Liver (tissue), 9 donors: ENCODE measurements around the gene CHRM3. TPM values are rescaled to one million over a fixed set of nuclear protein-coding genes. Genes with fewer than 3 reads are reported as not detected.

Source experiments
- DNase-seq: peaks from one replicate; pipeline ENCODE4 v3.0.0-alpha.2; 2017; ENCODE audit warnings: low spot score
- H3K27ac ChIP-seq, 2 donors: one replicate each; pipeline ENCODE4 v1.7.0; 2013; ENCODE audit warnings: inconsistent platforms in 2 of 2, low read length in 2 of 2, control low read depth in 1 of 2, low read depth in 1 of 2, mild to moderate bottlenecking in 1 of 2
- H3K27me3 ChIP-seq, 4 donors: one replicate each; pipeline versions ENCODE4 v1.6.1 to v1.7.0; 2013; ENCODE audit warnings: low read length in 3 of 4, inconsistent platforms in 1 of 4, mild to moderate bottlenecking in 1 of 4, moderate library complexity in 1 of 4; ENCODE audit not compliant: control insufficient read depth in 4 of 4, insufficient read depth in 4 of 4
- H3K36me3 ChIP-seq, 4 donors: one replicate each; pipeline versions ENCODE4 v1.6.1 to v1.7.0; 2013; ENCODE audit warnings: low read length in 3 of 4, mild to moderate bottlenecking in 3 of 4, low read depth in 1 of 4, moderate library complexity in 1 of 4; ENCODE audit not compliant: control insufficient read depth in 4 of 4, insufficient read depth in 3 of 4
- H3K4me1 ChIP-seq, 4 donors: one replicate each; pipeline versions ENCODE4 v1.6.1 to v1.7.0; 2013; ENCODE audit warnings: low read length in 3 of 4, mild to moderate bottlenecking in 3 of 4, moderate library complexity in 1 of 4; ENCODE audit not compliant: control insufficient read depth in 4 of 4, insufficient read depth in 4 of 4
- H3K4me3 ChIP-seq, 3 donors: one replicate each; pipeline versions ENCODE4 v1.6.1 to v1.7.0; 2013; ENCODE audit warnings: low read length in 3 of 3, control low read depth in 1 of 3, low read depth in 1 of 3, mild to moderate bottlenecking in 1 of 3
- H3K9ac ChIP-seq, 2 donors: one replicate each; pipeline ENCODE4 v1.7.0; 2013; ENCODE audit warnings: low read length in 2 of 2, mild to moderate bottlenecking in 2 of 2, moderate library complexity in 2 of 2, control low read depth in 1 of 2, low read depth in 1 of 2
- H3K9me3 ChIP-seq, 4 donors: one replicate each; pipeline versions ENCODE4 v1.6.1 to v1.7.0; 2013; ENCODE audit warnings: low read length in 3 of 4; ENCODE audit not compliant: control insufficient read depth in 4 of 4
- EGR1 ChIP-seq, 2 donors: IDR thresholded peaks; 2 replicates each; pipeline ENCODE4 v1.6.1; 2016 to 2018; ENCODE audit warnings: antibody characterized with exemption in 2 of 2, low read depth in 2 of 2
- FOXA1 ChIP-seq: IDR thresholded peaks from 2 replicates; pipeline ENCODE4 v1.6.1; 2016; ENCODE audit warnings: antibody characterized with exemption
- FOXA2 ChIP-seq: IDR thresholded peaks from 2 replicates; pipeline ENCODE4 v1.6.1; 2016; ENCODE audit warnings: antibody characterized with exemption
- GABPA ChIP-seq, 2 donors: IDR thresholded peaks in 1 of 2; conservative IDR thresholded peaks in 1 of 2; 2 replicates each; pipeline ENCODE4 v1.6.1; 2016; ENCODE audit warnings: antibody characterized with exemption in 2 of 2, mild to moderate bottlenecking in 1 of 2, moderate library complexity in 1 of 2
- HNF4A ChIP-seq, 2 donors: conservative IDR thresholded peaks; 2 replicates each; pipeline ENCODE4 v1.6.1; 2016; ENCODE audit warnings: antibody characterized with exemption in 2 of 2, mild to moderate bottlenecking in 2 of 2
- HNF4G ChIP-seq: IDR thresholded peaks from 2 replicates; pipeline ENCODE4 v1.6.1; 2016; ENCODE audit warnings: antibody characterized with exemption
- JUND ChIP-seq, 2 donors: IDR thresholded peaks; 2 replicates each; pipeline ENCODE4 v1.6.1; 2016; ENCODE audit warnings: antibody characterized with exemption in 2 of 2
- NR2F2 ChIP-seq: IDR thresholded peaks from 2 replicates; pipeline ENCODE4 v1.6.1; 2016; ENCODE audit warnings: antibody characterized with exemption
- RAD21 ChIP-seq, 2 donors: IDR thresholded peaks; 2 replicates each; pipeline ENCODE4 v1.6.1; 2016; ENCODE audit warnings: antibody characterized with exemption in 2 of 2, mild to moderate bottlenecking in 2 of 2
- RXRA ChIP-seq, 2 donors: IDR thresholded peaks; 2 replicates each; pipeline ENCODE4 v1.6.1; 2017 to 2018; ENCODE audit warnings: antibody characterized with exemption in 2 of 2, mild to moderate bottlenecking in 1 of 2
- SP1 ChIP-seq: IDR thresholded peaks from 2 replicates; pipeline ENCODE4 v1.6.1; 2018; ENCODE audit warnings: antibody characterized with exemption, mild to moderate bottlenecking
- TAF1 ChIP-seq: conservative IDR thresholded peaks from 2 replicates; pipeline ENCODE4 v1.6.1; 2016; ENCODE audit warnings: antibody characterized with exemption, mild to moderate bottlenecking
- YY1 ChIP-seq: IDR thresholded peaks from 2 replicates; pipeline ENCODE4 v1.6.1; 2016; ENCODE audit warnings: antibody characterized with exemption, mild to moderate bottlenecking
- WGBS: extraction: QIAGEN DNeasy Blood & Tissue Kit; methylation state at CpG from one replicate; pipeline ENCODE4 v1.1.7; 2013; 5-methylcytosine and 5-hydroxymethylcytosine counted together
- polyA plus RNA-seq, 2 donors: library from polyadenylated mRNA; stranded (reverse) in 1 of 2; unstranded in 1 of 2; fragments of 200-250 nt in 1 of 2; fragments of >200 nt in 1 of 2; fragmentation: Nextera tagmentation in 1 of 2; extraction: Ambion mirVana in 1 of 2; gene quantifications; one replicate each; pipeline versions ENCODE4 v1.2.1 to v1.2.3, GENCODE V29; 2013 to 2015
- total RNA-seq, 2 donors: library from RNA; depleted of rRNA; stranded (reverse); fragments of >200 nt; gene quantifications; one replicate each; pipeline ENCODE4 v1.2.3, GENCODE V29; 2014
- TF ChIP-seq, protein P1 (sequence below): IDR thresholded peaks from 2 replicates; pipeline ENCODE4 v1.6.1; 2016; ENCODE audit warnings: antibody characterized with exemption
- TF ChIP-seq, protein P2 (sequence below): IDR thresholded peaks from 2 replicates; pipeline ENCODE4 v1.6.1; 2016; ENCODE audit warnings: antibody characterized with exemption, mild to moderate bottlenecking
- TF ChIP-seq, protein P3 (sequence below): fragments of 150-350 bp; IDR thresholded peaks from 2 replicates; pipeline ENCODE4 v1.5.1; 2017; ENCODE audit warnings: improper control_type of control experiment, low read depth, low read length; ENCODE audit not compliant: missing input control
- TF ChIP-seq, protein P4 (sequence below): IDR thresholded peaks from 2 replicates; pipeline ENCODE4 v1.6.1; 2016; ENCODE audit warnings: antibody characterized with exemption
- TF ChIP-seq, protein P5 (sequence below): IDR thresholded peaks from 2 replicates; pipeline ENCODE4 v1.6.1; 2016; ENCODE audit warnings: antibody characterized with exemption
- donor health status: healthy.
- donor health status: healthy.
- donor health status: healthy.
- donor health status: healthy.
- donor health status: healthy.

Gene CHRM3
- total and polyA plus RNA-seq, 4 donors: 0.09 to 2.3 (median 0.76) TPM

DNA sequence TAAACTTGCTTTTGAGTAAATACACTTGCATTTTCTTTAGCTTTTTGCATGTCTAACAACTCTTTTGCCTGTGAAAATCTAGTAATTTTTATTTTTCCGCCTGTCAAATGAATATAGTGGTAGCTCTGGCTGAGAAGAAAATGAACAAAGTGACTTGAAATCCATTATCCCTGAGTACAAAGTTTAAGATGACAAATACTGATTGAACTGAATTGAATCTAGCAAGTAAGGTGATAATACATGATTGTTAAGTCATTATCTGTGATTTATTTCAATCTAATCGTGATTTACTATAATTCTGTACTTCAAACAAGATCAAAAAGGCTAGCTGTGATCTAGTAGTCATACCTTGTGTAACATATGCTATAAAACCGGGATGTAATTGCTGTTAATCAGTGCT lies 42.8 kb downstream of the CHRM3 start:
- Histone ChIP-seq H3K4me1 (no peaks in the 10 kb centered on the region), H3K9me3 (no peaks in the 10 kb centered on the region), H3K4me3 (no peak overlapping the region), H3K27ac (no peak overlapping the region), H3K27me3 (peaks cover 0 to 4% (median 0%) of the 10 kb centered on the region in 4 donors), H3K36me3 (no peaks in the 10 kb centered on the region), H3K9ac (no peak overlapping the region)
- TF ChIP-seq JUND (IDR thresholded peaks at IDR 0.05) (no peak), RAD21 (IDR thresholded peaks at IDR 0.05) (no peak), GABPA (IDR thresholded peaks at IDR 0.05 in 1 of 2, conservative IDR thresholded peaks at IDR 0.05 in 1 of 2) (no peak), SP1 (no peak), EGR1 (IDR thresholded peaks at IDR 0.05; ENCODE audit: low read depth in 2 of 2) (no peak), NR2F2 (no peak), FOXA2 (no peak), HNF4A (conservative IDR thresholded peaks at IDR 0.05) (no peak), RXRA (IDR thresholded peaks at IDR 0.05) (no peak), TAF1 (no peak), HNF4G (no peak), YY1 (no peak)
- TF ChIP-seq, protein P1, sequence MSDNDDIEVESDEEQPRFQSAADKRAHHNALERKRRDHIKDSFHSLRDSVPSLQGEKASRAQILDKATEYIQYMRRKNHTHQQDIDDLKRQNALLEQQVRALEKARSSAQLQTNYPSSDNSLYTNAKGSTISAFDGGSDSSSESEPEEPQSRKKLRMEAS: no peak
- TF ChIP-seq, protein P2, sequence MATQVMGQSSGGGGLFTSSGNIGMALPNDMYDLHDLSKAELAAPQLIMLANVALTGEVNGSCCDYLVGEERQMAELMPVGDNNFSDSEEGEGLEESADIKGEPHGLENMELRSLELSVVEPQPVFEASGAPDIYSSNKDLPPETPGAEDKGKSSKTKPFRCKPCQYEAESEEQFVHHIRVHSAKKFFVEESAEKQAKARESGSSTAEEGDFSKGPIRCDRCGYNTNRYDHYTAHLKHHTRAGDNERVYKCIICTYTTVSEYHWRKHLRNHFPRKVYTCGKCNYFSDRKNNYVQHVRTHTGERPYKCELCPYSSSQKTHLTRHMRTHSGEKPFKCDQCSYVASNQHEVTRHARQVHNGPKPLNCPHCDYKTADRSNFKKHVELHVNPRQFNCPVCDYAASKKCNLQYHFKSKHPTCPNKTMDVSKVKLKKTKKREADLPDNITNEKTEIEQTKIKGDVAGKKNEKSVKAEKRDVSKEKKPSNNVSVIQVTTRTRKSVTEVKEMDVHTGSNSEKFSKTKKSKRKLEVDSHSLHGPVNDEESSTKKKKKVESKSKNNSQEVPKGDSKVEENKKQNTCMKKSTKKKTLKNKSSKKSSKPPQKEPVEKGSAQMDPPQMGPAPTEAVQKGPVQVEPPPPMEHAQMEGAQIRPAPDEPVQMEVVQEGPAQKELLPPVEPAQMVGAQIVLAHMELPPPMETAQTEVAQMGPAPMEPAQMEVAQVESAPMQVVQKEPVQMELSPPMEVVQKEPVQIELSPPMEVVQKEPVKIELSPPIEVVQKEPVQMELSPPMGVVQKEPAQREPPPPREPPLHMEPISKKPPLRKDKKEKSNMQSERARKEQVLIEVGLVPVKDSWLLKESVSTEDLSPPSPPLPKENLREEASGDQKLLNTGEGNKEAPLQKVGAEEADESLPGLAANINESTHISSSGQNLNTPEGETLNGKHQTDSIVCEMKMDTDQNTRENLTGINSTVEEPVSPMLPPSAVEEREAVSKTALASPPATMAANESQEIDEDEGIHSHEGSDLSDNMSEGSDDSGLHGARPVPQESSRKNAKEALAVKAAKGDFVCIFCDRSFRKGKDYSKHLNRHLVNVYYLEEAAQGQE: no peak
- TF ChIP-seq, protein P3, sequence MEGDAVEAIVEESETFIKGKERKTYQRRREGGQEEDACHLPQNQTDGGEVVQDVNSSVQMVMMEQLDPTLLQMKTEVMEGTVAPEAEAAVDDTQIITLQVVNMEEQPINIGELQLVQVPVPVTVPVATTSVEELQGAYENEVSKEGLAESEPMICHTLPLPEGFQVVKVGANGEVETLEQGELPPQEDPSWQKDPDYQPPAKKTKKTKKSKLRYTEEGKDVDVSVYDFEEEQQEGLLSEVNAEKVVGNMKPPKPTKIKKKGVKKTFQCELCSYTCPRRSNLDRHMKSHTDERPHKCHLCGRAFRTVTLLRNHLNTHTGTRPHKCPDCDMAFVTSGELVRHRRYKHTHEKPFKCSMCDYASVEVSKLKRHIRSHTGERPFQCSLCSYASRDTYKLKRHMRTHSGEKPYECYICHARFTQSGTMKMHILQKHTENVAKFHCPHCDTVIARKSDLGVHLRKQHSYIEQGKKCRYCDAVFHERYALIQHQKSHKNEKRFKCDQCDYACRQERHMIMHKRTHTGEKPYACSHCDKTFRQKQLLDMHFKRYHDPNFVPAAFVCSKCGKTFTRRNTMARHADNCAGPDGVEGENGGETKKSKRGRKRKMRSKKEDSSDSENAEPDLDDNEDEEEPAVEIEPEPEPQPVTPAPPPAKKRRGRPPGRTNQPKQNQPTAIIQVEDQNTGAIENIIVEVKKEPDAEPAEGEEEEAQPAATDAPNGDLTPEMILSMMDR: no peak
- TF ChIP-seq, protein P4, sequence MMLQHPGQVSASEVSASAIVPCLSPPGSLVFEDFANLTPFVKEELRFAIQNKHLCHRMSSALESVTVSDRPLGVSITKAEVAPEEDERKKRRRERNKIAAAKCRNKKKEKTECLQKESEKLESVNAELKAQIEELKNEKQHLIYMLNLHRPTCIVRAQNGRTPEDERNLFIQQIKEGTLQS: no peak
- TF ChIP-seq, protein P5, sequence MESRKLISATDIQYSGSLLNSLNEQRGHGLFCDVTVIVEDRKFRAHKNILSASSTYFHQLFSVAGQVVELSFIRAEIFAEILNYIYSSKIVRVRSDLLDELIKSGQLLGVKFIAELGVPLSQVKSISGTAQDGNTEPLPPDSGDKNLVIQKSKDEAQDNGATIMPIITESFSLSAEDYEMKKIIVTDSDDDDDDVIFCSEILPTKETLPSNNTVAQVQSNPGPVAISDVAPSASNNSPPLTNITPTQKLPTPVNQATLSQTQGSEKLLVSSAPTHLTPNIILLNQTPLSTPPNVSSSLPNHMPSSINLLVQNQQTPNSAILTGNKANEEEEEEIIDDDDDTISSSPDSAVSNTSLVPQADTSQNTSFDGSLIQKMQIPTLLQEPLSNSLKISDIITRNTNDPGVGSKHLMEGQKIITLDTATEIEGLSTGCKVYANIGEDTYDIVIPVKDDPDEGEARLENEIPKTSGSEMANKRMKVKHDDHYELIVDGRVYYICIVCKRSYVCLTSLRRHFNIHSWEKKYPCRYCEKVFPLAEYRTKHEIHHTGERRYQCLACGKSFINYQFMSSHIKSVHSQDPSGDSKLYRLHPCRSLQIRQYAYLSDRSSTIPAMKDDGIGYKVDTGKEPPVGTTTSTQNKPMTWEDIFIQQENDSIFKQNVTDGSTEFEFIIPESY: no peak
- 56% methylated on average over 3 of the region's 3 CpGs for WGBS
- DNase-seq: no peak

DNA sequence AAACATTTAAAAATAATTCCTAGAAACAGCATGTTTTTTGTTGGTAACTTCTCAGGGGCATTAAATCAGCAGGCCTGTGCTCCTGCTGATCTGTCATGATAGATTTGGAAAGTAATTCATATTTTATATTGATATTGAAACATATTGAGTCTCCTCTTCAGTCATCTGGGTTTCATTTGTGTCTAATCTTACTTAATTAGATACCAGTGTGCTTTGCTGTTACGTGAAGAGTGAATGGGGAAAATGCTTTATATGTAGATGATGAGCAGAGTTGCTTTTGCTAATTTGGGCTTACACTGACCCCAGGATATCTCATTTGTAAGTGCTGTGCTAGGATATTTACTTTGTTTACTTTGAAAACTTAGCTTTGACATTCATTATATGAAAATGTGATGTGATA lies 45.9 kb downstream of the CHRM3 start:
- WGBS: 71% methylated on average over 1 of the region's 1 CpG
- TF ChIP-seq RXRA (IDR thresholded peaks at IDR 0.05) (no peak), EGR1 (IDR thresholded peaks at IDR 0.05; ENCODE audit: low read depth in 2 of 2) (no peak), GABPA (IDR thresholded peaks at IDR 0.05 in 1 of 2, conservative IDR thresholded peaks at IDR 0.05 in 1 of 2) (no peak), JUND (IDR thresholded peaks at IDR 0.05) (no peak), FOXA1 (no peak)
- TF ChIP-seq, protein P3: no peak
- TF ChIP-seq, protein P2: no peak
- TF ChIP-seq, protein P1: no peak

More for the DNA sequence above, 45.9 kb downstream of the CHRM3 start:
- Histone ChIP-seq H3K9ac (no peak overlapping the region), H3K36me3 (no peaks in the 10 kb centered on the region), H3K27me3 (peaks cover 0 to 4% (median 0%) of the 10 kb centered on the region in 4 donors), H3K27ac (no peak overlapping the region), H3K4me3 (no peak overlapping the region), H3K4me1 (no peaks in the 10 kb centered on the region), H3K9me3 (no peaks in the 10 kb centered on the region)
- no peak for DNase-seq
